Stimulated activated CD4-positive, alpha-beta T cell treated with anti-CD3 and anti-CD28 coated beads, Interleukin-2, amount 100 ng/mL, for 48 hours (primary cell): ENCODE measurements around the gene PROK2.

Experiments
- DNase-seq, 2 donors: peaks; one replicate each; pipeline ENCODE4 v3.0.0-alpha.2; 2020

PROK2 gene

GRCh38 chr3:71733319-71733718 is 51.6 kb downstream of the PROK2 start:
- DNase-seq: no peak

- DNase-seq: no peak
Measured at GRCh38 chr3:71732637-71733036, 52.3 kb downstream of the PROK2 start.

DNA sequence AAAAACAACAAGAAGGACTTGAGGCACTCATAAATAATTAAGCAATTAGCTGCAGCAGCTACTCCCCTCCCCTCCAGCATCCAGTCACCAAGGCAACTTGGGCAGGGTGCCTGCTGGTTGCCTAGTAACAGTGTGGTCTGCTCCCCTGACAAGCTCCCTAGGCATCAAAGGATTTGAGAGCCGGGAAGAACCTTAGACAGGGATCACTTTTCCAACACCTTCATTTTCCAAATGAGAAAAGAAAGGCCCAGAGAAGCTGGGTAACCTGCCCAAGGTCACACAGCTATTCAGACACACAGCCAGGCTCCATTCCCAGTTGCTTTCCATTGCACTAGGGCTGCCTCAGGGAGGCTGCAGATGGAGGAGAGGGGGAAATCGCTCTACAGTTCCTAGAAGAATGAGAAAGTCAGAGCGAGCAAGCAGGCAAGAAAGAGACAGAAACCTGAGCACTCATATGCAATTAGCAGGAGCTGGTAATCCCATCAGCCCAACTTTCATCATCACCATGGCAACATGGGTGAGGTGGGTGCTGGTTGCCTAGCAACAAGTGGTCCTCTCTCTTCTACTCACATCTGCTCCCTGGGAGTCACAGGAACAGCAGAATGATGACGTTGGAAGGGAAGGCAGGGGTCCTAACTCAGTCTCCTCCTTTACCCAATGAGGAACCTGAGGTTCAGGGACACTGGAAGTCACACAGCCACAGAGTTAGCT is 56.2 kb downstream of the PROK2 start:
- no peak for DNase-seq

DNA sequence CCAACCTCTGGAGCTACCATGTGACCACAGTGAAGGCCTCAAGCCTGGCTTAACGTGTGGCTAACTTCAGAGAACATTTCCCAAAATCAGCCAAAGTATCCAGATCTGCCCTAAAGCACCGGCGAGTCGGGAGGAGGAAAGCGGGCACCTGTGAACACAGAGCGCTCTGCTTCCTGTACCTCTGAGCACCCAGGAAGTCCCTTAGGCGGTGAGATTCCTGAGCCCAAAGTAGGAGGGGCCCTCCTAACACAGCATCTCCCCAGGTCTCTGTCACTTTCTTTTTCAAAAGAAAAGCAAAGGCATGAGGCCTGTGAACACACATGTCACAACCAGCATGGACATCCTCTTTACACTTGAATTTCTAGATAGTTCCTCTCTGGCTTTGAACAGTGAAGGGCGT is 58.8 kb downstream of the PROK2 start:
- DNase-seq: no peak

DNA sequence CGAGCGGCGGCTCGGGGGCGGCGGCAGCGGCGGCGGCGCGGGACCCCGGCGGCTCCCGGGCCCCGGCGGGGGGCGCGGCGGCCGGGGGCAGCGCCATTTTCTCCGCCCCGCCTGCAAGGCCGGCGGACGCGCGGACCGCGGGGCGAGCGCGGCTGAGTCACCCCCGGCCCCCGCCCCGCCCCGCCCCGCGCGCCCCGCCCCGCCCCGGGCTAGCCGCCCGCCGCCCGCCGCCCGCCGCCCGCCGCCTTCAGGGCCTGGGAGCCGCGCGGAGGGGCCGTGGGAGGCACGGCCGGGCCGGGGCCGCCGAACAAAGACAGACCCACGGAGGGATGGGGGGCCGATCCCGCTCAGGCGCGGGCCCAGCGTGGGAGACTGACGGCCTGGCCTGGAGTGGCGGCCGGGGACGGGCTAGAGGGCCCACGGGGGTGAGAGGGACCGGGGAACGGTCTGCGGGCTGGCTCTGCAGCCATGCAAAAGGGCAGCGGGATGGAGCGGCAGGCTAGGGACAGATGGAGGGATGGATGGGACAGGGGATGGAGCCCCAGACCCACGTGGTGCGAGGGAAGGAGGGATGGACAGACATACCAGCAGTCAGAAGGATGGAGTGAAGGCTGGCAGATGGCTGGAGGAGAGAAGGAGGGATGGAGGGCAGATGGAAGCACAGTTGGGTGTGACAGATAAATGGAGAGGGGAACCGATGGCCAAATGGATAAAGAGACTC is 59.5 kb downstream of the PROK2 start, which contains the start of gene EIF4E3:
Gene EIF4E3, minus strand, starts transcription at position 132 of the 721 bp plus-strand sequence. Its CDS starts 35 bp downstream, at position 97.
- DNase-seq: peak in 1 of 2 donors; percentile 34

DNA sequence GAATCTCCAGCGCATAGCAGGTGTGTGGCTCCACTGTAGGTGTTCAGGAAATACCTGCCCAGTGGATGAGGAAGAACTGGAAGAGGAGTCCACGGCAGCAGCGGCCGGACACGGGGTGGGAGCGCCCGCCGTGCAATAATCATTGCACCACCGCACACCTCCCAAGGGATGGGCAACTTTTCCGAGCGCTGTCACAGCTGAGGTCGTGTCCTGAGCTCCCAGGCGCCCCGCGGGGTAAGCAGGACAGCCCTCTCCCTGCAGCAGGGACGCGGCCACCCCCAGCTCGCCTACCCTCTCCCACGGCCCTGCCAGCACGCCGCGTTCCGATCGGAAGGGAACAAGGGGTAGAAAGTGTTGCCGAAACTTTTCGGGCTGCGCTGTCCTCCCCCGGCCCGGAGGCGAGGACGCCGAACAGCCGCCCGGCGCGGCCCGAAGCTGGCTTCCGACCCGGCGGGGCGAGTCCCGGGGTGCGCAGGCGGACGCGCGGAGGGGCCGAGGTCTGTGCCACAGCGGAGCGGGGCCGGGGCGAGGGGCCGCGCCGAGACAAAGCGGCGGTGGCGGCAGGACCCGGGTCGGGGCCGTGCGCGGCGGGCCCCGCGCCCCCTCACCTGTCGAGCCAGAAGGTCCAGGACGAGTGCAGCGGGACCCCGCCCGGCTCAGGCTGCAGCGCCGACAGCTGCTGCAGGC is 60.2 kb downstream of the PROK2 start:
- DNase-seq: peak in 1 of 2 donors; percentile 37

GRCh38 chr3:71724171-71724453 is 60.8 kb downstream of the PROK2 start:
- DNase-seq: no peak

- no peak for DNase-seq
Measured at GRCh38 chr3:71723452-71724170, 61.3 kb downstream of the PROK2 start.

DNA sequence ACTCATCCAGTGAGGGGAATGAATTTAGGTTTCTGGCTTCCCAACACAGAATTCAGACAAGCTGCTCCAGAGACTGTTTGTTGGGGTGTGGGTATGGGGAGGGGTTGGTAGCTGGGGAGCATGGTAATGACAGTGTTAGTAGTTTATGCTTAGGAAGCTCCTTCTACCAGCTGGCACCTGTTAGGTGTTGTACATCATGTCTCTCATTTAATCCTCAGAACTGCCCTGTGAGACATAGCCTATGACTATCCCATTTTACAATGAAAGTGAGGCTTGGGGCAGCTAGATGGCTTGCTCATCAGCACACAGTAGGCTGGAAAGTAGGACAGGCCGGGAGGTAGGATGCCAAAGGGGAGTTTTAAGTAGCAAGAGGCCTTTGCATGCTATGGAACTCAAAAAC is 62.3 kb downstream of the PROK2 start:
- DNase-seq: no peak
